Lower lobe of right lung (tissue), 2 donors: ENCODE measurements around the gene TMEM126A. TPM values are rescaled to one million over a fixed set of nuclear protein-coding genes. Genes with fewer than 3 reads are reported as not detected.

ENCODE experiments used
- ATAC-seq, 2 donors: fragments of 200-7000 bp; cut with Tn5 transposase; one replicate each; pipeline ENCODE4 v1.9.1; 2020 to 2022; ENCODE audit warnings: mild to moderate bottlenecking in 2 of 2, moderate library complexity in 2 of 2
- DNase-seq: peaks from one replicate; pipeline ENCODE4 v3.0.0-alpha.2; 2020
- H3K27ac ChIP-seq: fragments of 200-600 bp; one replicate; pipeline ENCODE4 v1.8.0; 2022
- H3K27me3 ChIP-seq: fragments of 200-600 bp; one replicate; pipeline ENCODE4 v1.8.0; 2022; ENCODE audit warnings: low read depth
- H3K36me3 ChIP-seq: fragments of 200-600 bp; one replicate; pipeline ENCODE4 v1.8.0; 2022; ENCODE audit warnings: mild to moderate bottlenecking
- H3K4me1 ChIP-seq: fragments of 200-600 bp; one replicate; pipeline ENCODE4 v1.8.0; 2022
- H3K4me3 ChIP-seq: fragments of 200-600 bp; one replicate; pipeline ENCODE4 v1.8.0; 2022; ENCODE audit warnings: mild to moderate bottlenecking
- H3K9me3 ChIP-seq: fragments of 200-600 bp; one replicate; pipeline ENCODE4 v1.8.0; 2022
- CTCF ChIP-seq: fragments of 200-600 bp; IDR thresholded peaks from one replicate; pipeline ENCODE4 v1.8.0; 2022; ENCODE audit warnings: antibody characterized with exemption, mild to moderate bottlenecking
- intact Hi-C: fragments of 100-400 bp; cut with DNase I; formaldehyde crosslinking; loops from one replicate; pipeline ENCODE4 v1.11.0; 2022
- total RNA-seq: library from RNA; stranded (reverse); fragmentation: NEBNext Ultra II Directional; extraction: Animal tissue kit (Norgen Biotek cat#: 25700); gene quantifications from one replicate; pipeline ENCODE4 v1.2.1, GENCODE V29; 2021
- donor health status: DM: no; HTN: yes; CAD: no; lungs with severe emphysema.

Gene TMEM126A
- total RNA-seq, 1 donor from 2014 or later, result 26.9 TPM

- intact Hi-C loops, result no loop called here
Observed at GRCh38 chr11:85697747-85698146, 50.0 kb downstream of the TMEM126A start.

GRCh38 chr11:85698195-85698594 lies 50.4 kb downstream of the TMEM126A start:
- intact Hi-C loops, result no loop called here
- no peak overlapping the region for H3K4me3 ChIP-seq
- no peak for TF ChIP-seq CTCF
- no peaks in the 10 kb centered on the region for H3K4me1 ChIP-seq
- H3K36me3 ChIP-seq, result no peaks in the 10 kb centered on the region
- H3K27me3 ChIP-seq, result no peaks in the 10 kb centered on the region
- H3K27ac ChIP-seq, result no peak overlapping the region
- H3K9me3 ChIP-seq, result no peaks in the 10 kb centered on the region
- DNase-seq, result no peak
- no peak for ATAC-seq

More at GRCh38 chr11:85697747-85698146, 50.0 kb downstream of the TMEM126A start:
- ATAC-seq (no peak), DNase-seq (no peak)
- Histone ChIP-seq H3K36me3 (no peaks in the 10 kb centered on the region), H3K4me1 (no peaks in the 10 kb centered on the region), H3K27ac (no peak overlapping the region), H3K27me3 (no peaks in the 10 kb centered on the region), H3K9me3 (no peaks in the 10 kb centered on the region), H3K4me3 (no peak overlapping the region)
- no peak for TF ChIP-seq CTCF

- no peaks in the 10 kb centered on the region for H3K4me1 ChIP-seq
- no peak overlapping the region for H3K4me3 ChIP-seq
- DNase-seq (no peak), ATAC-seq (no peak)
- no peaks in the 10 kb centered on the region for H3K36me3 ChIP-seq
- TF ChIP-seq CTCF, result no peak
- intact Hi-C loops, result no loop called here
- no peak overlapping the region for H3K27ac ChIP-seq
- H3K9me3 ChIP-seq, result no peaks in the 10 kb centered on the region
- no peaks in the 10 kb centered on the region for H3K27me3 ChIP-seq
Observed at GRCh38 chr11:85699957-85700741, 52.4 kb downstream of the TMEM126A start.

GRCh38 chr11:85704967-85705366 lies 57.2 kb downstream of the TMEM126A start:
- TF ChIP-seq CTCF, result no peak

GRCh38 chr11:85705800-85706199 lies 58.0 kb downstream of the TMEM126A start:
- ATAC-seq (no peak), DNase-seq (no peak)
- Histone ChIP-seq H3K36me3 (no peaks in the 10 kb centered on the region), H3K27ac (no peak overlapping the region), H3K4me3 (no peak overlapping the region), H3K27me3 (no peaks in the 10 kb centered on the region), H3K4me1 (no peaks in the 10 kb centered on the region), H3K9me3 (no peaks in the 10 kb centered on the region)
- intact Hi-C loops, result no loop called here
- no peak for TF ChIP-seq CTCF

More at GRCh38 chr11:85704967-85705366, 57.2 kb downstream of the TMEM126A start:
- no peak overlapping the region for H3K4me3 ChIP-seq
- H3K9me3 ChIP-seq, result no peaks in the 10 kb centered on the region
- ATAC-seq (no peak), DNase-seq (no peak)
- H3K27ac ChIP-seq, result no peak overlapping the region
- no peaks in the 10 kb centered on the region for H3K4me1 ChIP-seq
- intact Hi-C loops, result no loop called here
- no peaks in the 10 kb centered on the region for H3K27me3 ChIP-seq
- H3K36me3 ChIP-seq, result no peaks in the 10 kb centered on the region

Other genes starting within 250 kb of the TMEM126A start
- 7.2 TPM for gene DLG2, start 20.6 kb upstream of the TMEM126A start, total RNA-seq
- gene TMEM126B, start 19.4 kb upstream of the TMEM126A start, total RNA-seq, result 49.6 TPM
- gene CREBZF, start 17.2 kb downstream of the TMEM126A start, total RNA-seq, result 39.6 TPM
- 1.6 TPM for gene CCDC89, start 38.2 kb downstream of the TMEM126A start, total RNA-seq
- 23.6 TPM for gene SYTL2, start 163.2 kb downstream of the TMEM126A start, total RNA-seq
- gene CCDC83, start 207.4 kb downstream of the TMEM126A start, total RNA-seq, result not detected